HEK293T (cell line): ENCODE data around the gene RFC2.

Experiments
- ARNT ChIP-seq: fragments of 450-650 bp; IDR thresholded peaks from 2 replicates; pipeline ENCODE4 v1.6.1; 2017; ENCODE audit warnings: mild to moderate bottlenecking
- BHLHE40 ChIP-seq: fragments of 450-650 bp; IDR thresholded peaks from 2 replicates; pipeline ENCODE4 v1.6.1; 2016; ENCODE audit warnings: mild to moderate bottlenecking, moderate library complexity, borderline replicate concordance
- ELF4 ChIP-seq: fragments of 450-650 bp; IDR thresholded peaks from 2 replicates; pipeline ENCODE4 v1.6.1; 2017; ENCODE audit warnings: antibody characterized with exemption
- FOXA1 ChIP-seq: fragments of 450-650 bp; IDR thresholded peaks from 2 replicates; pipeline ENCODE4 v1.6.1; 2016; ENCODE audit warnings: mild to moderate bottlenecking
- HDGF ChIP-seq: fragments of 450-650 bp; IDR thresholded peaks from 2 replicates; pipeline ENCODE4 v1.6.1; 2017; ENCODE audit warnings: antibody characterized with exemption, borderline replicate concordance
- L3MBTL2 ChIP-seq: fragments of 450-650 bp; conservative IDR thresholded peaks from 2 replicates; pipeline ENCODE4 v1.6.1; 2016; ENCODE audit warnings: mild to moderate bottlenecking
- NFRKB ChIP-seq: fragments of 450-650 bp; IDR thresholded peaks from 2 replicates; pipeline ENCODE4 v1.6.1; 2016; ENCODE audit warnings: mild to moderate bottlenecking, moderate library complexity
- PKNOX1 ChIP-seq: fragments of 450-650 bp; IDR thresholded peaks from 2 replicates; pipeline ENCODE4 v1.6.1; 2016
- SP1 ChIP-seq: fragments of 450-650 bp; IDR thresholded peaks from 2 replicates; pipeline ENCODE4 v1.6.1; 2017
- SUZ12 ChIP-seq: fragments of 450-650 bp; IDR thresholded peaks from 2 replicates; pipeline ENCODE4 v1.6.1; 2016; ENCODE audit warnings: mild to moderate bottlenecking
- TARDBP ChIP-seq: fragments of 450-650 bp; IDR thresholded peaks from 2 replicates; pipeline ENCODE4 v1.6.1; 2016

DNA sequence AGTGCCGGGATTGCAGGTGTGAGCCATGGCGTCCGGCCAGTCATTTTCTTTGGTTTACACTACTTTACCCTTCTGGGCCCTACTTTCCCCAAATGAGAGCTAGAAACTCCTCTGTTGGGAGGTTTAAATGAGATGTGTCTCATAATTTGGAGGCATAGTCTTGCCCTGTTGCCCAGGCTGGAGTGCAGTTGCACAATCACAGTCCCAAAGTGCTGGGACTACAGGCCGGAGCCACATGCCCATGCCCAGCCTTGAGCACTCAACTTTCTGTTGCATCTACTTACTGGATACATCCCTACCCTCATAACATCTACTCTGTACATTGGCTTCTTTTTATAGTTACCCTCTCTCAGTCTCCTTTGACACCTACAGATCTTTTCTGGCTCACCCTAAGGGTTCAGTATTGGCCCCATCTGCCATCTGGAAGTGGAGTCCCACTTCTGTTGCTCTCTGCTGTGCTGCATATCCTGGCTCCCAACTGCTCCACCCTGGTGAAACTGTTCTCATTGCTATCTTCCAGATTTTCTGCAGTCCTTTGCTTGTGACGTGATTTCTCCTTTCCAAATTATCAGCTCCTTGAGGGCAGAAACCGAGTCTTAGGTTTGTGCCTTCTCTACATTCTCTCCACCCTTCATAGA, 71.6 kb downstream of the RFC2 start:
- no peak for TF ChIP-seq NFRKB
- no peak for TF ChIP-seq SUZ12
- no peak for TF ChIP-seq BHLHE40
- TF ChIP-seq PKNOX1: no peak
- TF ChIP-seq ELF4: no peak
- no peak for TF ChIP-seq ARNT
- no peak for TF ChIP-seq SP1
- TF ChIP-seq L3MBTL2: no peak
- TF ChIP-seq TARDBP: no peak
- TF ChIP-seq FOXA1: no peak
- no peak for TF ChIP-seq HDGF
